CD4-positive, alpha-beta T cell treated with Interleukin-6 at 100 ng/mL for 8 hours (primary cell): ENCODE results near the gene RELL2.

Experiments
- DNase-seq: peaks from one replicate; pipeline ENCODE4 v3.0.0-alpha.2; 2020; ENCODE audit warnings: mixed read lengths, low spot score

RELL2 gene

DNA sequence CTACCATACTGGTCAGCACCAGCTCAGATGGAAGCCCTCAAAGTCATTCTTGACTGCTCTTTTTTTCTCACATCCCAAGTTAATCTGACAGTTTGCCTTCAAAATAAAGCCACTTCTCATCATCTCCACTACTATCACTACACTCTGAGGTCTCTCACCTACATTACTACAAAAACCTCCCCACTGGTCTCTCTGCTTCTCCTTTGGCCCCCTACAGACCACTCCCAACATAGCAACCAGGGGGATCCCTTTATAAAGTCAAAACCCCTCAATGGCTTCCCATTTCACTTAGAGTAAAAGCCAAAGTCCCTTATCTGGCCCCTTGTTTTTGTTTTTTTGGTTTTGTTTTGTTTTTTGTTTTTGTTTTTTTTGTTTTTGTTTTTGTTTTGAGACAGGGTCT lies 40.6 kb downstream of the RELL2 start:
- DNase-seq, result no peak

DNA sequence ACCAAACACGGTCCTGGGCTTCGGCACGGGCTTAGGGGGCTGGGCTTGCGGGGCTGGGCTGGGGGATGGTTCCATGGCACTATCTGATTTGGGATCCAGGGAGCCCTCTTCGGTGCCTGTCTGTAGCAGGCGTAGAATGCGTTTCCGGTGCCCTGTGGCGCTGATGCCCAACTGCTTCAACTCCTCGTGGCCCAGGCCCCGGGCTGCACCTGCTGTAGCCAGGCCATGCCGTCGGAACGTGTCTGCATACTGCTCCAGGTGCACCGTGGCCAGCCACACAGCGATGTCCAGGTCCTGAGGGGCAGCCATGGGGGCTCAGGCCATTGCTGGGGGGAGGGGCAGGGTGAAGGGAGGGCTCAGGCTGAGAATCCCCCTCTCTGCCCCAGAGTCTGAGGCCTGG lies 43.4 kb downstream of the RELL2 start:
- no peak for DNase-seq

DNA sequence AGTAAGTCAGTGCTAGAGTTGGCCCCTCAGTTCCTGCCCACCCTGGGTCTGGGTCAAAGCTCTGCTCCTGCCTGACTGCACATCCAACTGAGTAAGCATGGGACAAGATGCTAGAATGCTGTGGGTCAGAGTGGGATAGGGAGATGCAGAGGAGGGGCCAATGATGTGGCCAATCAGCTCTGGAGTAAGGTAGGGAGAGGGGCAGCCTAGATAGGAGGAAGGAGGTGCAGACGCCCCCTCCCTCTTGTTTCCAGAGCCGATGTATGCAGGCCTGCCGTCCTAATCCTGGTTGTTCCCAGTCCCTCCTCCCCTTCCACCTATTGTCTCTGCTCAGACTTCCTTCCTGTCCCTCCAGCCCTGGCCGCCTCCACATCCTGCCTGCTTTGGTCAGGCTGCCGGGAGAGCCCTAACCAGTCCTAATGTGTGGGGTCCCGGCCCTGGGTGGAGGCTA lies 44.0 kb downstream of the RELL2 start:
- no peak for DNase-seq

DNA sequence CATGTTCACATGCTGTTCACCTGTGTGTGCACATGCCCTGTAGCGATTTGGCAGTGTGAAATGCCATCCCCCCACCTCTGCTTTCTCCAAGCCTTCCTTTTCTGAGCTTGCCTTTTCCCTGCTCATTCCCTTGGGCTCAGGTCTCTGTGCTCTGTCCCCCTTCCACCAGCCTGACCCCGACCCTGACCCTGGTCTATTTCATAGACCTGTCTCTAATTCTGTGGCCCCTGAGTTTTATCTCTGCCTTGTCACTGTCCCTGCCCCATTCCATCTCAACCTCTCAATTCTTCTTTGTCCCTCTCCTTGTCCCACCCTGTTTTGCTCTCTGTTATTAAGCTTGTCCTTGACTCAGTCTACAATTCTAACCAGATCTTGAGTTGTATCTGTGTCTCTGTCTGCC lies 44.5 kb downstream of the RELL2 start:
- no peak for DNase-seq

DNA sequence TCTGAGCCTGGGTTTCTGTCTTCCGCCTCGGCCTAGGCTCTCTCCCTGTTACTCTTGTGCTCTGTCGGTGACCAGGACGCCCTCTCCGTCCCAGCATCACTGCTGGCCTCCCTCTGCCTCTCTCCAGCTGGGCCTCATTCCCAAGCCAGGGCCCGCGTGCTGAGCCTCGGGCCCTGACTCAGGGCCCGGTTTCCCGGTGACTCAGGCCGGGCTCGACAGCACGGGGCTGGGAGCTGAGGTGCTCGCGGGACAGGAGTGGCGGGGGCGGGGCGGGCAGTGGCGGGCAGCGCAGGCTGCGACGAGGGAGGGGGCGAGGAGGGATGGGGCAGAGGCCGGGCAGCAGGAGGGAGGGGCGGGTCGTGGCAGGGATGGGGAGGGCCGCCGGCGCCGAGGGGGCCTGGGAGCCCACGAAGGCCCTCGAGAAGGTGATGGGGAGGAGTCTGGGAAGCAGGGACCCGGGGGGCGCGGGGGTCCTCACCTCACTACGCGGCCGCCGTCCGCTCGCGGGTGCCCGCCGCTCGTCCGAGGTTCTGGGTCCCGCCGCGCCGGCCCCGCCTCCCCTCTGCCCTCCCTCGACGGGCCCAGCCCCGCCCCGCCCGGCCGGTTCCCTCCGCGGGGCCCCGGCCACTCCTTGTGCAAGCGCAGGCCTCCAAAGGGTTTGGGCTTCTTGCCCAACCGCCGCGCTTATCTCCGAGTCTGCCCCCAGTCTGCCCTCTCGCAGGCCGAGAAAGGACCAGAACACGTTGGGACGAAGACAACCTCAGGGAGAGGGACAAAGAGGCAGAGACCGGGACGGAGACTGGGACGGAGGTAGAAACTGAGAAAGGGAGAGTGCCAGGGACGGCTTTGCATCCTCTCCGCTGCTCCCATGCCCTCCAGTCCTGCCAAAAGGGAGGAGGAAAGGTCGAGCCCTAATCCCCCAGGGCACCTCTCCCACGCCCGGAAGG lies 45.2 kb downstream of the RELL2 start, which contains the start of gene ARAP3:
ARAP3 (minus strand) TSS at position 536 of the 947 bp plus-strand sequence. CDS start 1,744 bp downstream, outside the sequence.
- peak; percentile 27 for DNase-seq

DNA sequence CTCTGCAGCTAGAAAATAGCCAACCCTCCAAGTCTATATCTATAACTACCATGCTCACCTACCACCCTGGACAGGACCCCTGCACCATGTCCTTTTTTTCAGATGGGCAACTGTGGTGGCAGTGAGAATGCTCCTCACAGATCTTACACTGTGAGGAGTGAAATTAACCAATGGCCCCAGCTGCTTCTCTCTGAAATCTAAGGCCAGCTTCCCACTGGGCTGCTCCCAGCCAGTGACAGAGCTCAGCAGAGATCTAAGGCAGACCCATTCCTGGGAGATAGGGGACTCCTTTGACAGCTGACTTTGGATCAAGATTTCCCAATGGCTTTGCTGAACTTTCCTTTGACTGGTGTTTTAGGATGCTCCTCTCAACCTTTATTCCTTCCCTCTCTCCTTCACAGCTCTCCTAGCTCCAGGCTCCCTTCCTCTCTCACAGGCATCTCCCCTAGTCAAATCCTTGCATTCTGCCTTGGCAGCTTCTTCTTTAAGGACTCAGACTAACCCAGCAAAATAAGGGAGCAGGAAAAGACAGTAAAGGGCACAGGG lies 46.9 kb downstream of the RELL2 start:
- DNase-seq, result no peak

DNA sequence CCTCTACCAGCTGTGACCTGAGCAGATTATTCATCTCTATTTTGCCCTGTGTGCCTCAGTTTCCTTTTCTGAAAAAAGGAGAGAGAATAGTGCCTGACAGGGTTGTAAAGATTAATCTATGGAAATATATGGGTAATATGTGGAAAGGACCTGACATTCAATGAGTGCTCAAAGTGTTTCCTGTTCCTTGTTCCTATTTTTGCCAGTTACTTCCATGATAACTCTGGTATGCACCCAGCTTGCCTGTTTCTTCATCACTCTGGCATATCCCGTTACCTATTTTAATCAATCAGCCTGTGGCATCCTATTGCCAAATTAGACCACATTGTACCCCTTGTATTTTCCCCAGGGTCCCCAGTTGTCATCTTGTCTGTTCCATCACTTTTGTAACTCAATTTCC lies 48.8 kb downstream of the RELL2 start:
- DNase-seq, result no peak

DNA sequence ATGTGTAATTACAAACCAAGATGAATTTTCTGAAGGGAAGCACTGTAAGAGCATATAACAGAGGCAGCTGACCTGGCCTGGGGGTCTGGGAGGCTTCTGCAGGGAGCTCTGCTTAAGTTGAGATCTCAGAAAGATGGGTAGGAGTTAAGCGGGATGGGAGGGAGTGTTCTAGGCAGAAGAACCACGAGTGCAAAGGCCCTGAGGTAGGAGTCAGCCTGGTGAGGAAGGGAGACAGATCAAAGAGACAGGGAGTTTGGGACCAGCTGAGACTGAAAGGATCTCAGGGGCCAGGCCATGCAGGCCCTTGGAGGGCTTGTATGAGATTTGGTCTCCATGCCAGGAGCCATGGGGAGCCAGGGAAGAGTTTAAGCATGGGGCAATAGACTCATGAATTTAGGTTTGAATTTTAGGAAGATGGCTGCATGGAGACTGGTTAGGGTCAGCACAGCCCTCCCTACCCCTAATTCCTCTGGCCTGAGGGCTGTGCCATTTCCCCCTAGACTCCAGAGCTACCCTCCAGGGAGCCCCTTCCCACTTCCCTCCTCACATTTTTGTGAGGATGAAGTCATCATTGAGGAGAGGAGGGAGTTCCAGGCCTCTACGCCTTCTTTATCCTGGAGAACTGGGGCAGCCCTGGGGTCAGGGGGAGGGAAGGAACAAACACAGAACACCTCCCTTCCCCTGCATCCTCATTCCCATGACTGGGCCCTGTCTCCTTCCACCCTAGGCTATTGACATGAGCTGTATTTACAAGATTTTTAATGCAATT lies 50.0 kb downstream of the RELL2 start:
- no peak for DNase-seq
